Measurements from ENCODE around the gene ZC3H6.
"Not testable (repeated sequence)": the region's sequence is repeated elsewhere in the genome, so short reads cannot be mapped to it uniquely, and the experiment has no call there.

ZC3H6 gene

GRCh38 chr2:112276954-112277353, 1.6 kb downstream of the ZC3H6 start:
- no peak for TF ChIP-seq CTCF (IDR thresholded peaks at IDR 0.05)
- TF ChIP-seq ZFX (IDR thresholded peaks at IDR 0.05; ENCODE audit: borderline replicate concordance), result no peak
- no peak overlapping the region for H3K27ac ChIP-seq

GRCh38 chr2:112277596-112278220, 2.3 kb downstream of the ZC3H6 start:
- H3K27ac ChIP-seq, result no peak overlapping the region
- TF ChIP-seq CTCF (IDR thresholded peaks at IDR 0.05) (no peak), ZFX (IDR thresholded peaks at IDR 0.05; ENCODE audit: borderline replicate concordance) (no peak)

- H3K27ac ChIP-seq, result not testable (repeated sequence)
Observed at GRCh38 chr2:112282066-112282465, 6.7 kb downstream of the ZC3H6 start.

GRCh38 chr2:112283535-112283934, 8.1 kb downstream of the ZC3H6 start:
- not testable (repeated sequence) for H3K27ac ChIP-seq

- TF ChIP-seq ZFX (IDR thresholded peaks at IDR 0.05; ENCODE audit: borderline replicate concordance) (no peak), CTCF (IDR thresholded peaks at IDR 0.05) (no peak)
Observed at GRCh38 chr2:112290088-112290487, 14.7 kb downstream of the ZC3H6 start.

GRCh38 chr2:112290648-112291047, 15.3 kb downstream of the ZC3H6 start:
- H3K27ac ChIP-seq, result no peak overlapping the region
- TF ChIP-seq ZFX (IDR thresholded peaks at IDR 0.05; ENCODE audit: borderline replicate concordance) (no peak), CTCF (IDR thresholded peaks at IDR 0.05) (no peak)

More at GRCh38 chr2:112290088-112290487, 14.7 kb downstream of the ZC3H6 start:
- H3K27ac ChIP-seq, result no peak overlapping the region

GRCh38 chr2:112293636-112294401, 18.4 kb downstream of the ZC3H6 start:
- no peak for TF ChIP-seq ZFX (IDR thresholded peaks at IDR 0.05; ENCODE audit: borderline replicate concordance)
- no peak overlapping the region for H3K27ac ChIP-seq

- no peak overlapping the region for H3K27ac ChIP-seq
- TF ChIP-seq CTCF (IDR thresholded peaks at IDR 0.05) (no peak), ZFX (IDR thresholded peaks at IDR 0.05; ENCODE audit: borderline replicate concordance) (no peak)
Observed at GRCh38 chr2:112295407-112296078, 20.1 kb downstream of the ZC3H6 start.

All from 22Rv1 (cell line).